DND-41 (cell line): ENCODE results near the gene IREB2.

Experiments used
- ATAC-seq: fragments of 200-7000 bp; cut with Tn5 transposase; 3 replicates; pipeline ENCODE4 v1.9.1; 2021; ENCODE audit warnings: low read depth; ENCODE audit not compliant: insufficient read depth
- DNase-seq: peaks from one replicate; pipeline ENCODE4 v3.0.0-alpha.2; 2020
- H2AFZ ChIP-seq: 2 replicates; pipeline ENCODE4 v1.6.0; 2012; ENCODE audit warnings: low read depth, low read length
- H3K27ac ChIP-seq: 2 replicates; pipeline ENCODE4 v1.5.1; 2012; ENCODE audit warnings: low read length, inconsistent platforms
- H3K27me3 ChIP-seq: fragments of 200-600 bp; sonication (generic); 2 replicates; pipeline ENCODE4 v1.6.0; 2012; ENCODE audit warnings: low read length, mild to moderate bottlenecking, inconsistent platforms; ENCODE audit not compliant: insufficient read depth, poor library complexity
- H3K36me3 ChIP-seq: 2 replicates; pipeline ENCODE4 v1.5.1; 2012; ENCODE audit warnings: low read length, inconsistent platforms; ENCODE audit not compliant: insufficient read depth
- H3K4me1 ChIP-seq: 2 replicates; pipeline ENCODE4 v1.5.1; 2012; ENCODE audit warnings: mild to moderate bottlenecking, low read length; ENCODE audit not compliant: insufficient read depth
- H3K4me2 ChIP-seq: 2 replicates; pipeline ENCODE4 v1.6.0; 2012; ENCODE audit warnings: mild to moderate bottlenecking, moderate library complexity, low read length, inconsistent platforms; ENCODE audit not compliant: insufficient read depth
- H3K4me3 ChIP-seq, 2 experiments: fragments of 200-600 bp in 1 of 2; shearing (Covaris generic) in 1 of 2; 2 replicates each; pipeline ENCODE4 v1.5.1; 2012 to 2016; ENCODE audit warnings: inconsistent platforms in 2 of 2, low read length in 2 of 2, mild to moderate bottlenecking in 2 of 2, low read depth in 1 of 2, moderate library complexity in 1 of 2
- H3K79me2 ChIP-seq: 2 replicates; pipeline ENCODE4 v1.6.0; 2012; ENCODE audit warnings: low read length, inconsistent platforms; ENCODE audit not compliant: insufficient read depth
- H3K9ac ChIP-seq: 2 replicates; pipeline ENCODE4 v1.6.0; 2012; ENCODE audit warnings: low read depth, mild to moderate bottlenecking, inconsistent platforms, low read length, moderate library complexity
- H3K9me3 ChIP-seq: 2 replicates; pipeline ENCODE4 v1.5.1; 2012; ENCODE audit warnings: low read length, moderate library complexity, mild to moderate bottlenecking, inconsistent platforms; ENCODE audit not compliant: insufficient read depth, severe bottlenecking
- H4K20me1 ChIP-seq: 2 replicates; pipeline ENCODE4 v1.6.0; 2012; ENCODE audit warnings: low read length; ENCODE audit not compliant: insufficient read depth
- EZH2 ChIP-seq: IDR thresholded peaks from 3 replicates; pipeline ENCODE4 v1.6.1; 2012; ENCODE audit warnings: borderline replicate concordance, low read depth, mild to moderate bottlenecking, moderate library complexity, low read length, inconsistent platforms; ENCODE audit not compliant: severe bottlenecking
- TF ChIP-seq, protein P1 (sequence below): IDR thresholded peaks from 2 replicates; pipeline ENCODE4 v1.5.1; 2012; ENCODE audit warnings: borderline replicate concordance, low read length, moderate library complexity, mild to moderate bottlenecking; ENCODE audit not compliant: poor library complexity, severe bottlenecking; ENCODE audit errors: extremely low read depth

IREB2 gene

DNA sequence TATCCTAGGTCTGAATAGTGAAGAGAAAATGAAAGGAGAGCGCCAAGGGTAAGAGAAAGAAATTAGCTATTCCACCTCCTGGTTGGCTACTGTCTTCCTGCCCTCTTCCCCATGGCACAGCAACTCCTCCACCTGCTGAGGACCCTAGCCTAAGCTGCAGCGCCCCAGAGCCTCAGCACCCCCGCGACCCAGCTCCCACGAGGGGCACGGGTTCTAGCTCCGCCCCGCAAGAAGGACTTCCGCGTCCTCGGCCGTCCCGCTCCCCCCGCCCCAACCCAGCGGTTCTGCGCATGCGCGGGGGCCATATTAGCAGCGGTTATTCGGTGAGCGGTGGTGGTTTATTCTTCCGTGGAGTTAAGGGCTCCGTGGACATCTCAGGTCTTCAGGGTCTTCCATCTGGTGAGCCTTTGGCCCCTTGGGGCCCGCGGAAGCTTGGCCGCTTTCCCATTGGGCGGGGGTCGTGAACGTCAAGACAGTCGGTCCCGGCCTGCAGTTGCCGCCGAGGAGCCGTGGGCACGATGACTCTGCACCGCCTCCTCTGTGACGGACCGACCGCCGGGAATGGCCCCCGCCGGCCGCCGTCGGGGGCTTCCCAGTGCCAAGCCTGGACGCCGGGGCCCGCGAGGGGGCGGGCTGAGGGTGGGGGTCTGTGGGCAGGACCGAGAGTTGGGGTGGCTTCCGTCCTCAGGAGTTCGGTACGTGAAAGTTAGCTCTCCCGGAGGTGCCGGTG lies 102.3 kb downstream of the IREB2 start, which contains the start of gene PSMA4:
Gene PSMA4 (plus strand): TSS at position 304 of the 730 bp plus-strand sequence. CDS start 1,484 bp downstream, outside the sequence.
- Histone ChIP-seq H2AFZ (peak within 1 kb of the TSS; percentile 99), H3K27me3 (no peaks in the 10 kb centered on the region), H3K79me2 (peaks cover 41% of the 10 kb centered on the region), H3K9ac (peak within 1 kb of the TSS; percentile 98), H3K36me3 (peaks cover 34% of the 10 kb centered on the region), H3K27ac (peak within 1 kb of the TSS; percentile 100), H4K20me1 (peaks cover 12% of the 10 kb centered on the region; the same call in 1 of the 2 replicates), H3K4me1 (peaks cover 33% of the 10 kb centered on the region), H3K4me3 (peak within 1 kb of the TSS; percentile 84 to 91), H3K4me2 (peak within 1 kb of the TSS; percentile 79), H3K9me3 (no peaks in the 10 kb centered on the region)
- peak; percentile 92 for DNase-seq
- peak; percentile 85 for ATAC-seq
- TF ChIP-seq, protein P1, sequence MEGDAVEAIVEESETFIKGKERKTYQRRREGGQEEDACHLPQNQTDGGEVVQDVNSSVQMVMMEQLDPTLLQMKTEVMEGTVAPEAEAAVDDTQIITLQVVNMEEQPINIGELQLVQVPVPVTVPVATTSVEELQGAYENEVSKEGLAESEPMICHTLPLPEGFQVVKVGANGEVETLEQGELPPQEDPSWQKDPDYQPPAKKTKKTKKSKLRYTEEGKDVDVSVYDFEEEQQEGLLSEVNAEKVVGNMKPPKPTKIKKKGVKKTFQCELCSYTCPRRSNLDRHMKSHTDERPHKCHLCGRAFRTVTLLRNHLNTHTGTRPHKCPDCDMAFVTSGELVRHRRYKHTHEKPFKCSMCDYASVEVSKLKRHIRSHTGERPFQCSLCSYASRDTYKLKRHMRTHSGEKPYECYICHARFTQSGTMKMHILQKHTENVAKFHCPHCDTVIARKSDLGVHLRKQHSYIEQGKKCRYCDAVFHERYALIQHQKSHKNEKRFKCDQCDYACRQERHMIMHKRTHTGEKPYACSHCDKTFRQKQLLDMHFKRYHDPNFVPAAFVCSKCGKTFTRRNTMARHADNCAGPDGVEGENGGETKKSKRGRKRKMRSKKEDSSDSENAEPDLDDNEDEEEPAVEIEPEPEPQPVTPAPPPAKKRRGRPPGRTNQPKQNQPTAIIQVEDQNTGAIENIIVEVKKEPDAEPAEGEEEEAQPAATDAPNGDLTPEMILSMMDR: no peak
- TF ChIP-seq EZH2: no peak

DNA sequence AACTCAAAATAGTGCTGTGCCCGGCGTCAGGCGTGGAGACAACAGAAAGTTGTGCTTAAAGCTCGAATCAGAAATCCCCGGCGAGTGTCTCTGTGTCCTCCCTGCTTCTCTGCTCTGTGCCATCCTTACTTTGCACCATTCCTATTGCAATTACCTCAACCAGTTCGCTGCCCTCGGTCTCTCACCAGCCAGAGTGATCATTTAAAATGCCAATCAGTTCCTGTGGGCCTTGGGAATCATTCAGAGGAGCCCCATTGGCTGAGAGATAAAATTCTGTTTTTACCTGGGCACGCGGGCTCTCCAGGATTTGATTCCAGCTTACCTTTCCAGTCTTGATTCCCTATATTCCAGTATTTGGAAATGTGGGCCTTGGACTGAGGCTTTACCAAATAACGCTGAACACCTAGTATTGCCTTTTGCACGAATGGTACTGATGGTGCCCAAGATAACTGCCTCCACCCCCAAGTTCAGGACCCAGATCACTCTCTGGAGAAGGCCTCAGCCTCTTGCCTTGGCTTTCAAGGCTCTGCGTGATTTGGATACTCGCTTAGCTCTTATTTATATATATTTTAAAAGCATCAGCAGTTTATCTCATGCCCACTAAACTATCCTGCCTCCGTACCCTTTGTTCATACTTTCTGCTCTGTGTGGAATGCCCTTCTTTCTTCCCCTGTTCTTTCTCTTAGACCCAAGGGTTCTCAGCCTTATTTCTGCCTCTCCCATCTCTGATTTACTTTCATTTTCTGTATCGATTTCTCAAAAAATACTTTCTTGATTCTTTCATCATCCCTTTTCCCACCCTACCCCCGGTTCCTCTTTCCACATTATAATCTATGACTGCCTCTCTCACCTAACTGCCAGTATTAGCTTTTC lies 103.1 kb downstream of the IREB2 start:
- no peaks in the 10 kb centered on the region for H3K9me3 ChIP-seq
- DNase-seq: peak; percentile 17
- H3K4me2 ChIP-seq: peak overlapping the region; percentile 79
- no peaks in the 10 kb centered on the region for H3K27me3 ChIP-seq
- peaks cover 42% of the 10 kb centered on the region for H3K36me3 ChIP-seq
- ATAC-seq: no peak
- H3K27ac ChIP-seq: peak overlapping the region; percentile 100
- TF ChIP-seq, protein P1: no peak
- no peak for TF ChIP-seq EZH2
- H4K20me1 ChIP-seq: peaks cover 12% of the 10 kb centered on the region; the same call in 1 of the 2 replicates
- peak overlapping the region; percentile 84 to 91 for H3K4me3 ChIP-seq
- peaks cover 33% of the 10 kb centered on the region for H3K4me1 ChIP-seq
- peak overlapping the region; percentile 99 for H2AFZ ChIP-seq
- H3K9ac ChIP-seq: peak overlapping the region; percentile 98
- peaks cover 41% of the 10 kb centered on the region for H3K79me2 ChIP-seq

DNA sequence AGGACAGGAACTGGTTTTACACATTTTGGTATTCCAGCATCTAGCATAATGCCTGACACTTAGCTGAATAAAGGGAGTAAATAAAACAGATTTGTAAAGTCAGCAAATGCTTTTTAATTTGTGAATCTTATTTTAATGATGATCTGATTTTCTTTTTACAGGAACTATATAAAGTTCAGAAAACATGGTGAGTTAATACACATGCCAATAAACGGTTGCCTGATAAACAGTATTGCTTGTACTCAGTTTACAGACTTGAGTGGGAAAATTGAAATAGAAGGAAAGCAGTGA lies 103.7 kb downstream of the IREB2 start:
- Histone ChIP-seq H2AFZ (no peak overlapping the region), H4K20me1 (peaks cover 12% of the 10 kb centered on the region; the same call in 1 of the 2 replicates), H3K4me2 (peak overlapping the region; percentile 79), H3K79me2 (peaks cover 41% of the 10 kb centered on the region), H3K36me3 (peaks cover 47% of the 10 kb centered on the region), H3K9ac (peak overlapping the region; percentile 98), H3K27me3 (no peaks in the 10 kb centered on the region), H3K4me1 (peaks cover 33% of the 10 kb centered on the region), H3K27ac (peak overlapping the region; percentile 100; the same call in 1 of the 2 replicates), H3K4me3 (peak overlapping the region; percentile 84 to 91; a peak in 3 of 4 replicates), H3K9me3 (no peaks in the 10 kb centered on the region)
- DNase-seq (no peak), ATAC-seq (no peak)
- TF ChIP-seq, protein P1: no peak
- no peak for TF ChIP-seq EZH2
